ENCODE measurements around the gene IQGAP2.

GRCh38 chr5:76696251-76696650 is 293.2 kb downstream of the IQGAP2 start:
- TF ChIP-seq POLR2A (IDR thresholded peaks at IDR 0.05) (no peak), CTCF (IDR thresholded peaks at IDR 0.05) (no peak), POLR2AphosphoS5 (IDR thresholded peaks at IDR 0.05) (no peak)
